WERI-Rb-1 (cell line): ENCODE measurements around the gene RRP36.
A peak's percentile ranks its signal among the peaks of the same experiment; 100 is the strongest.

Experiments
- DNase-seq: peaks from one replicate; pipeline ENCODE4 v3.0.0-alpha.2; 2020
- H3K27ac ChIP-seq: fragments of 250-450 bp; sonication (Bioruptor Pico); 2 replicates; pipeline ENCODE4 v1.5.1; 2020; ENCODE audit warnings: mild to moderate bottlenecking, moderate library complexity
- H3K27me3 ChIP-seq: fragments of 250-450 bp; sonication (Bioruptor Pico); 2 replicates; pipeline ENCODE4 v1.5.1; 2021; ENCODE audit warnings: mild to moderate bottlenecking, low read depth, moderate library complexity; ENCODE audit not compliant: insufficient read depth, severe bottlenecking
- H3K36me3 ChIP-seq: fragments of 250-450 bp; sonication (Bioruptor Pico); 2 replicates; pipeline ENCODE4 v1.5.1; 2020; ENCODE audit warnings: mild to moderate bottlenecking, moderate library complexity
- H3K4me3 ChIP-seq: 2 replicates; pipeline ENCODE4 v1.5.1; 2011; ENCODE audit warnings: low read depth, mild to moderate bottlenecking, control low read depth, low read length
- H3K9me3 ChIP-seq: fragments of 250-450 bp; sonication (Bioruptor Pico); 2 replicates; pipeline ENCODE4 v1.5.1; 2021; ENCODE audit warnings: mild to moderate bottlenecking, moderate library complexity; ENCODE audit not compliant: severe bottlenecking
- CTCF ChIP-seq: IDR thresholded peaks from 2 replicates; pipeline ENCODE4 v1.5.1; 2011; ENCODE audit warnings: low read depth, mild to moderate bottlenecking, control low read depth, inconsistent platforms, low read length

RRP36 gene, protein sequence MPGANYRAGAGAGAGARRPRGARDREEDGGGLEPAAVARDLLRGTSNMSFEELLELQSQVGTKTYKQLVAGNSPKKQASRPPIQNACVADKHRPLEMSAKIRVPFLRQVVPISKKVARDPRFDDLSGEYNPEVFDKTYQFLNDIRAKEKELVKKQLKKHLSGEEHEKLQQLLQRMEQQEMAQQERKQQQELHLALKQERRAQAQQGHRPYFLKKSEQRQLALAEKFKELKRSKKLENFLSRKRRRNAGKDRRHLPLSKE

DNA sequence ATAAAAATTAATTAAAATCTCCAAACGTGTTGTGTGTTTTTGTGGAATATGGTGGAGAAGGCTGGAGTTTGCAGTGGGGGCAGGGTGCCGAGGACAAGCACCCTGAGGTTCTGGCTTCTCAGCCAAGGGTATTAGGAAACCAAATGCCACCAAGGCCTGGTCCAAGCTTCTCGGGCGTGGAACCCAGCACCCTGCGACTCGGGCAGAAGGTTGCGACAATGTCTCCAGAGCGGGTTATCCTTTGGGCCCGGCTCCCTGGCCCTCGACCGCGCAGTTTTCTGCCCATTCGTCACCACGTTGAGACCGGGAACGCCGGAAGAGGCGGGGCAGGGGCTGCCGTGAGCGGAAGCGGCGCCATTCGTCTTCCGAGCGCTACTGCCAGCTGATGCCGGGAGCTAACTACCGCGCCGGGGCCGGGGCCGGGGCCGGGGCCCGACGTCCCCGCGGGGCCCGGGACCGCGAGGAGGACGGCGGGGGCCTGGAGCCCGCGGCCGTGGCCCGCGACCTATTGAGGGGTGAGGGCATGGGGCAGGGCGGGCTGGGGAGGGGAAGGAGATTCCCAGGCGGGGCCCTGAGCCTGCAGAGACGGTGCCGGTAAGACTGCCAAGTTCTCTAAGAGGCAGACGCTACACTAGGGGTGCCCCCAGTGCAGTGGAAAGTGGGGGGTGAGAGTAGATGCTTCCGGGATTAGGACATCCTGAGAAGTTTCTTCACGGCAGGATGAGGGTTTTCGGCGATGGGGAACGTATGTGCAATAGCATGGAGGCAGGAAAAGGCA lies at the start of gene RRP36:
Gene RRP36 (plus strand): TSS at position 354 of the 778 bp plus-strand sequence. CDS start 32 bp downstream, at position 386.
- H3K36me3 ChIP-seq: peaks cover 85% of the 10 kb centered on the region
- no peaks in the 10 kb centered on the region for H3K27me3 ChIP-seq
- H3K4me3 ChIP-seq: peak within 1 kb of the TSS; percentile 70
- no peaks in the 10 kb centered on the region for H3K9me3 ChIP-seq
- peak within 1 kb of the TSS; percentile 95 for H3K27ac ChIP-seq
- TF ChIP-seq CTCF: no peak
- DNase-seq: peak; percentile 93

GRCh38 chr6:42971746-42972327 lies 49.6 kb upstream of the RRP36 start:
- no peak for DNase-seq
- Histone ChIP-seq H3K4me3 (no peak overlapping the region), H3K36me3 (peaks cover 23% of the 10 kb centered on the region), H3K27ac (no peak overlapping the region), H3K27me3 (no peaks in the 10 kb centered on the region), H3K9me3 (no peaks in the 10 kb centered on the region)
- TF ChIP-seq CTCF: no peak

- Histone ChIP-seq H3K27ac (no peak overlapping the region), H3K27me3 (no peaks in the 10 kb centered on the region), H3K4me3 (no peak overlapping the region), H3K36me3 (peaks cover 20% of the 10 kb centered on the region), H3K9me3 (no peaks in the 10 kb centered on the region)
- no peak for DNase-seq
- TF ChIP-seq CTCF: no peak
Measured at GRCh38 chr6:42973926-42974325, 47.5 kb upstream of the RRP36 start.

DNA sequence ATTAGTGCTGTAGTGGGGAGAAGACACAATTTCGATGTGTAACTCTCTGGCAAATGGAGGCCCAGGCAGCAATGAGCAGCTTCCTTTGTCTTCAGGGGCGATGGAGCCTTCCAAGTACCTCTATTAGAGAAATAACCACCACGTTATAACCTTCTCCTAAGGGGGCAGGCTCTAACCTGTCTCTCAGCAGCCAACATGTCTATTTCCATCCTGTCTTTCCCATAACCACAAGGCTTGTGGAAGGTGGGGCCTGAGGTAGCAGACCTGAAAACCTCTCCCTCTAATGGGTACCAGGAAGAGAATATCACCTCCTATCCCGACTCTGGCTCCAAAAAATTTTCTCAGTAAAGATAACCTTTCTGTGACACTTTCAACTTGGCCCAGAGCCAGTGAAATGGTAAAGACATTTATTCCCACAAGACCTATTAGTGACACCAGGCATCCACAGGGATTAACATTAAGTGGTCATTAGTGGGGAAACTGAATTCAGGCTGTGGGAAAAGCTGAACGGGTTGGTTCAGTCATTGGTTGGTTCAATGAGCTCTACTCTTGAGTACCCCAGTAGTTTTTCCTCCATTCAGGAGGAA lies 46.4 kb upstream of the RRP36 start:
- Histone ChIP-seq H3K27me3 (no peaks in the 10 kb centered on the region), H3K36me3 (peaks cover 18% of the 10 kb centered on the region), H3K9me3 (no peaks in the 10 kb centered on the region), H3K27ac (no peak overlapping the region), H3K4me3 (no peak overlapping the region)
- no peak for DNase-seq
- TF ChIP-seq CTCF: no peak

DNA sequence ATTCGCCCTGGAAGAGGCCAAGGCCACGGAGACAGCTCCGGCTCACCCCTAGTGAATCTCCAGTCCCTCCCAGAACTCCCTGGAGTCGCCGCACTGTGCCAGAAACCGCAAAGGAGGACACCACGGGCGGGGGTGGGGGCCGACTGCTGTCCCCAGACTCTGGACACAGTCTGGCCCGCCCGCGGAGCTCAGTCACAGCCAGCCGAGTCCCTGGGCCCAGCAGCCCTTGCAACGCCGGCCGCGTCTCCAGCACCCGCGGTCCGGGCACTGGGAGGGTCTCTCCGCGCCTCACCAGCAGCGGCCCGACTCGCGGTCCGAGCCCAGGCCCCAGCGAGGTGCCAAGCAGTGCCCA lies 43.0 kb upstream of the RRP36 start:
- Histone ChIP-seq H3K27me3 (no peaks in the 10 kb centered on the region), H3K36me3 (peaks cover 14% of the 10 kb centered on the region), H3K27ac (peak overlapping the region; percentile 66), H3K4me3 (peak overlapping the region; percentile 79), H3K9me3 (no peaks in the 10 kb centered on the region)
- no peak for TF ChIP-seq CTCF
- DNase-seq: peak; percentile 46
